ENCODE results near the gene RXRG. TPM values are rescaled to one million over a fixed set of nuclear protein-coding genes. Genes with fewer than 3 reads are reported as not detected.

RXRG gene
- total and polyA plus RNA-seq, 2 experiments from 2014 or later = not detected

DNA sequence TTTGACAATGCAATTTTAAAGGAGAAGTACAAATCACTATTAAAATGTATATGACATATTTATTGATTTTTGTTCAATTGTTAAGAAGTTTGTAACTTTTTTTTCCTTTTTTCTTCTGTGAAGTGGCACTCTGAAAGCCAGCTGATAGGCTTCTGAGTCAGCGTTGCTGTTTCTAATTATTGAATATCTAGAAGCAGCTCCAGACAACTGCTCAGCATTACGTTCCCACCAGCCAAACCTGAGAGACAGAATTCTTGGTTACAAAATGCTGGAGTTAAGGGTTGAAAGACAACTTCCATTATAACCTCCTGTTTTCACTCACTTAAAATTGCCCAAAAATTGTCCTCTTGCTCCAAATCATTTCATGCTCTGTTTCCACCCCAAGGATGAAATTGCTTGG is 57.0 kb downstream of the RXRG start:
- Histone ChIP-seq H2AFZ (no peak overlapping the region), H3K4me1 (ENCODE audit: insufficient read depth) (peaks cover 23% of the 10 kb centered on the region), H3K36me3 (ENCODE audit: low read depth) (no peaks in the 10 kb centered on the region), H3K9me3 (ENCODE audit: low read depth) (no peaks in the 10 kb centered on the region), H3K9me2 (ENCODE audit: insufficient read depth) (no peaks in the 10 kb centered on the region), H3K27ac (no peak overlapping the region), H3F3A (ENCODE audit: insufficient read depth) (peaks cover 32% of the 10 kb centered on the region), H3K4me2 (ENCODE audit: unreplicated experiment) (peak overlapping the region; percentile 26), H3K79me2 (ENCODE audit: insufficient read depth) (no peaks in the 10 kb centered on the region), H3K4me3 (no peak overlapping the region), H3K9ac (no peak overlapping the region), H4K20me1 (ENCODE audit: insufficient read depth) (no peaks in the 10 kb centered on the region), H3K27me3 (replicated peaks; ENCODE audit: insufficient read depth) (peaks cover 43% of the 10 kb centered on the region)
- DNase-seq = peak; percentile 80
- in situ Hi-C loops (cut with MboI) = no loop called here
- TF ChIP-seq EZH2 (IDR thresholded peaks at IDR 0.05; ENCODE audit: insufficient read depth, poor library complexity, severe bottlenecking) (no peak), EZH2phosphoT487 (IDR thresholded peaks at IDR 0.05; ENCODE audit: insufficient read depth, low read depth) (no peak)
- WGBS, 2 experiments (ENCODE audit: low coverage in 1 of 2, low lambda C conversion rate in 2 of 2, missing lambda C conversion rate in 2 of 2) = 2% methylated on average over 2 of the region's 2 CpGs

DNA sequence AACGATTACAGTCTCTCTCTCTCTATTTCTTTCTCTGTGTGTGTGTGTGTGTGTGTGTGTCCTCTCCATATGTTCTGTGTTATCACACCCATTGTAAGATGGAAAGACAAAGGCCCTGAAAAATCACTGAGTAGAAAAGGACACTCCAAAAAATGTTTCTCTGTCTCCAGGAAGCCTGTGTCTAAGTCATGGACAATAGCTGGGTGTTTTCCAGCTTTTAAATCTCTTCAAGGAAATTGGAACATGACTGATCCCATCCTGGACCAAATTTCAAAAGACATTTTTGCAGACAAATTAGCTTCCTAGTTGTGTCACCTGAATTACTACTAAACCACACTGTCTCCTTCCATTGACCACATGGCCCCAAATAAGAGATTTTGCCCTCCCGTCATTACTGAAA is 57.4 kb downstream of the RXRG start:
- peak; percentile 63 for DNase-seq
- Histone ChIP-seq H3F3A (ENCODE audit: insufficient read depth) (peaks cover 36% of the 10 kb centered on the region), H4K20me1 (ENCODE audit: insufficient read depth) (no peaks in the 10 kb centered on the region), H3K4me1 (ENCODE audit: insufficient read depth) (peaks cover 27% of the 10 kb centered on the region), H2AFZ (no peak overlapping the region), H3K79me2 (ENCODE audit: insufficient read depth) (no peaks in the 10 kb centered on the region), H3K9me3 (ENCODE audit: low read depth) (no peaks in the 10 kb centered on the region), H3K9me2 (ENCODE audit: insufficient read depth) (no peaks in the 10 kb centered on the region), H3K27me3 (replicated peaks; ENCODE audit: insufficient read depth) (peaks cover 43% of the 10 kb centered on the region), H3K36me3 (ENCODE audit: low read depth) (no peaks in the 10 kb centered on the region), H3K9ac (no peak overlapping the region), H3K27ac (no peak overlapping the region), H3K4me3 (no peak overlapping the region), H3K4me2 (ENCODE audit: unreplicated experiment) (peak overlapping the region; percentile 26)
- no peak for TF ChIP-seq EZH2 (IDR thresholded peaks at IDR 0.05; ENCODE audit: insufficient read depth, poor library complexity, severe bottlenecking)
- no peak for TF ChIP-seq EZH2phosphoT487 (IDR thresholded peaks at IDR 0.05; ENCODE audit: insufficient read depth, low read depth)
- in situ Hi-C loops (cut with MboI) = no loop called here
- WGBS, 2 experiments (ENCODE audit: low coverage in 1 of 2, low lambda C conversion rate in 2 of 2, missing lambda C conversion rate in 2 of 2) = 16 to 23% methylated on average over 2 of the region's 2 CpGs

- Histone ChIP-seq H4K20me1 (ENCODE audit: insufficient read depth) (no peaks in the 10 kb centered on the region), H3K4me1 (ENCODE audit: insufficient read depth) (peaks cover 37% of the 10 kb centered on the region), H3K9ac (peak overlapping the region; percentile 52), H2AFZ (no peak overlapping the region), H3K4me2 (ENCODE audit: unreplicated experiment) (peak overlapping the region; percentile 47), H3K9me3 (ENCODE audit: low read depth) (no peaks in the 10 kb centered on the region), H3K4me3 (no peak overlapping the region), H3K27ac (peak overlapping the region; percentile 71), H3K9me2 (ENCODE audit: insufficient read depth) (no peaks in the 10 kb centered on the region), H3K36me3 (ENCODE audit: low read depth) (no peaks in the 10 kb centered on the region), H3K27me3 (replicated peaks; ENCODE audit: insufficient read depth) (peaks cover 7% of the 10 kb centered on the region), H3F3A (ENCODE audit: insufficient read depth) (peaks cover 49% of the 10 kb centered on the region), H3K79me2 (ENCODE audit: insufficient read depth) (no peaks in the 10 kb centered on the region)
- DNase-seq = peak; percentile 45
- TF ChIP-seq EZH2 (IDR thresholded peaks at IDR 0.05; ENCODE audit: insufficient read depth, poor library complexity, severe bottlenecking) = no peak
- TF ChIP-seq EZH2phosphoT487 (IDR thresholded peaks at IDR 0.05; ENCODE audit: insufficient read depth, low read depth) = no peak
- in situ Hi-C loops (cut with MboI) = no loop called here
- WGBS, 2 experiments (ENCODE audit: low coverage in 1 of 2, low lambda C conversion rate in 2 of 2, missing lambda C conversion rate in 2 of 2) = 38 to 43% methylated on average over 5 of the region's 5 CpGs
Observed at GRCh38 chr1:165383599-165384405, 61.1 kb downstream of the RXRG start.

DNA sequence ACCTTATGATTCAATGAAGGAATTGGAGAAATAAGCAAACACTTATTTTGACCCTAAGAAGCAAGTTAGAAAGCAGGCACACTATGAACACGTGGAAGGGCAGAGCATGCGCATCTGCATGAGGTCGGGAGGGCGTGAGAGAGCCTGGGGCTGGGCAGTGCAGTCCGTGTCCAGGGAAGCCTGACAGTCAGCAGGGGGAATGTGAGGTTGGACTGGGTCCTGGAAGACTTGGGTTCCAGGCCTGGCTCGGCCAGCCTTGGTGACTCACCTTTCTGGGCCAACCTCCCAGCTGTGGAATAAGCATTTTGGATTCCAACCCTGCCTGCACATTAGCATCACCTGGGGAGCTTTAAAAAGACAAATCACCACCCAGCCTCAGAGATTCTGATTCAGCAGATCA is 61.9 kb downstream of the RXRG start:
- 0 out of 2 replicates have a peak overlapping the region, but pooled peaks have one; percentile 3 for H3K4me3 ChIP-seq
- 3 to 5% methylated on average over 6 of the region's 6 CpGs for WGBS, 2 experiments (ENCODE audit: low coverage in 1 of 2, low lambda C conversion rate in 2 of 2, missing lambda C conversion rate in 2 of 2)
- H2AFZ ChIP-seq = no peak overlapping the region
- H3K9me3 ChIP-seq (ENCODE audit: low read depth) = no peaks in the 10 kb centered on the region
- H3K9ac ChIP-seq = peak overlapping the region; percentile 62
- peaks cover 33% of the 10 kb centered on the region for H3K4me1 ChIP-seq (ENCODE audit: insufficient read depth)
- no peaks in the 10 kb centered on the region for H4K20me1 ChIP-seq (ENCODE audit: insufficient read depth)
- no peak for TF ChIP-seq EZH2phosphoT487 (IDR thresholded peaks at IDR 0.05; ENCODE audit: insufficient read depth, low read depth)
- no peak for TF ChIP-seq EZH2 (IDR thresholded peaks at IDR 0.05; ENCODE audit: insufficient read depth, poor library complexity, severe bottlenecking)
- H3K27me3 ChIP-seq (replicated peaks; ENCODE audit: insufficient read depth) = no peaks in the 10 kb centered on the region
- H3K36me3 ChIP-seq (ENCODE audit: low read depth) = no peaks in the 10 kb centered on the region
- H3K79me2 ChIP-seq (ENCODE audit: insufficient read depth) = no peaks in the 10 kb centered on the region
- in situ Hi-C loops (cut with MboI) = no loop called here
- no peaks in the 10 kb centered on the region for H3K9me2 ChIP-seq (ENCODE audit: insufficient read depth)
- peak; percentile 98 for DNase-seq
- peak overlapping the region; percentile 86 for H3K27ac ChIP-seq
- H3F3A ChIP-seq (ENCODE audit: insufficient read depth) = peaks cover 42% of the 10 kb centered on the region
- H3K4me2 ChIP-seq (ENCODE audit: unreplicated experiment) = peak overlapping the region; percentile 42

Data from GM23248 (cell line).